Breast epithelium (tissue), 3 donors: ENCODE results near the gene MRPS27.

Source experiments
- POLR2A ChIP-seq: fragments of 450-650 bp; IDR thresholded peaks from one replicate; pipeline ENCODE4 v1.6.1; 2016; ENCODE audit warnings: antibody characterized with exemption, mild to moderate bottlenecking, moderate library complexity
- POLR2AphosphoS5 ChIP-seq, 3 donors: sonication (generic); formaldehyde crosslinking; IDR thresholded peaks; one replicate each; pipeline ENCODE4 v1.6.1; 2017; ENCODE audit warnings: antibody characterized with exemption in 3 of 3
- TF ChIP-seq, protein P1 (sequence below), 3 donors: fragments of 450-650 bp; IDR thresholded peaks; one replicate each; pipeline ENCODE4 v1.5.1; 2016 to 2017; ENCODE audit warnings: antibody characterized with exemption in 3 of 3, mild to moderate bottlenecking in 3 of 3, moderate library complexity in 3 of 3

DNA sequence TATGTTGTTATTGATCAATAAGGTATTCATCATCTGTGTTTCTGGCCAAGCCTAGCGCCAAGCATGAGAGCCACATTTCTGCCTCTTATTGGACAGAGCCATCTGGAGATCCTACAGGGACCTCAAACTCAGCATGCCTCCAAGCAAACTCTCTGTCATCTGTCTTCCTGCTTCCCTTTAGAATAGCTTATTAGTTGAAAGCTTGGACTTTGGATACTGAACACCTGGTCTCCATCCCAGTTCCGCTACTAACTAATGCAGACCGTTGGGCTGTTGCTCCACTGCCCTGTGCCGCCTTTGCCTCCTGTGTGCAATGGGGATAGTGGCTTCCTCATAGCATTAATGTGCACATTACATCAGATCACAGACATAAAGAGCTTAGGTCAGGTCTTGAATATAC, 147.3 kb downstream of the MRPS27 start:
- TF ChIP-seq POLR2A, result no peak
- TF ChIP-seq, protein P1, sequence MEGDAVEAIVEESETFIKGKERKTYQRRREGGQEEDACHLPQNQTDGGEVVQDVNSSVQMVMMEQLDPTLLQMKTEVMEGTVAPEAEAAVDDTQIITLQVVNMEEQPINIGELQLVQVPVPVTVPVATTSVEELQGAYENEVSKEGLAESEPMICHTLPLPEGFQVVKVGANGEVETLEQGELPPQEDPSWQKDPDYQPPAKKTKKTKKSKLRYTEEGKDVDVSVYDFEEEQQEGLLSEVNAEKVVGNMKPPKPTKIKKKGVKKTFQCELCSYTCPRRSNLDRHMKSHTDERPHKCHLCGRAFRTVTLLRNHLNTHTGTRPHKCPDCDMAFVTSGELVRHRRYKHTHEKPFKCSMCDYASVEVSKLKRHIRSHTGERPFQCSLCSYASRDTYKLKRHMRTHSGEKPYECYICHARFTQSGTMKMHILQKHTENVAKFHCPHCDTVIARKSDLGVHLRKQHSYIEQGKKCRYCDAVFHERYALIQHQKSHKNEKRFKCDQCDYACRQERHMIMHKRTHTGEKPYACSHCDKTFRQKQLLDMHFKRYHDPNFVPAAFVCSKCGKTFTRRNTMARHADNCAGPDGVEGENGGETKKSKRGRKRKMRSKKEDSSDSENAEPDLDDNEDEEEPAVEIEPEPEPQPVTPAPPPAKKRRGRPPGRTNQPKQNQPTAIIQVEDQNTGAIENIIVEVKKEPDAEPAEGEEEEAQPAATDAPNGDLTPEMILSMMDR (IDR thresholded peaks at IDR 0.05), result no peak
- TF ChIP-seq POLR2AphosphoS5 (IDR thresholded peaks at IDR 0.05), result no peak
